C1 segment of cervical spinal cord (tissue), 14 donors: ENCODE data around the gene RPS6KA1.

Experiments used
- DNase-seq, 14 donors: peaks; one replicate each; lab custom pipeline; 2025; lab: John Stamatoyannopoulos, UW

Gene RPS6KA1

GRCh38 chr1:26531651-26532131 lies 2.1 kb downstream of the RPS6KA1 start:
- peak in 1 of 14 donors; percentile 33 for DNase-seq

- DNase-seq = no peak
Observed at GRCh38 chr1:26533951-26534509, 4.5 kb downstream of the RPS6KA1 start.

- no peak for DNase-seq
Observed at GRCh38 chr1:26535201-26535600, 5.6 kb downstream of the RPS6KA1 start.

- no peak for DNase-seq
Observed at GRCh38 chr1:26536081-26536480, 6.5 kb downstream of the RPS6KA1 start.

- no peak for DNase-seq
Observed at GRCh38 chr1:26536521-26536920, 7.0 kb downstream of the RPS6KA1 start.

GRCh38 chr1:26537951-26538352 lies 8.4 kb downstream of the RPS6KA1 start:
- peak in 8 of 14 donors; percentile 20 to 48 (median 24) for DNase-seq

- no peak for DNase-seq
Observed at GRCh38 chr1:26538480-26539412, 9.2 kb downstream of the RPS6KA1 start.

- no peak for DNase-seq
Observed at GRCh38 chr1:26539722-26540121, 10.2 kb downstream of the RPS6KA1 start.

GRCh38 chr1:26540351-26540750 lies 10.8 kb downstream of the RPS6KA1 start:
- DNase-seq = no peak

- DNase-seq = no peak
Observed at GRCh38 chr1:26541431-26541815, 11.9 kb downstream of the RPS6KA1 start.

GRCh38 chr1:26541816-26542711 lies 12.5 kb downstream of the RPS6KA1 start:
- peak in 11 of 14 donors; percentile 62 to 83 (median 79) for DNase-seq

GRCh38 chr1:26542771-26543451 lies 13.3 kb downstream of the RPS6KA1 start:
- peak in 4 of 14 donors; percentile 46 to 69 (median 56) for DNase-seq

- DNase-seq = no peak
Observed at GRCh38 chr1:26543462-26543861, 13.9 kb downstream of the RPS6KA1 start.

GRCh38 chr1:26544126-26544525 lies 14.6 kb downstream of the RPS6KA1 start:
- peak in 1 of 14 donors; percentile 61 for DNase-seq

- DNase-seq = peak in 1 of 14 donors; percentile 89
Observed at GRCh38 chr1:26545969-26546323, 16.4 kb downstream of the RPS6KA1 start.

- DNase-seq = no peak
Observed at GRCh38 chr1:26546375-26546774, 16.8 kb downstream of the RPS6KA1 start.

GRCh38 chr1:26546819-26547218 lies 17.3 kb downstream of the RPS6KA1 start:
- no peak for DNase-seq

- no peak for DNase-seq
Observed at GRCh38 chr1:26548841-26549240, 19.3 kb downstream of the RPS6KA1 start.

GRCh38 chr1:26550946-26551345 lies 21.4 kb downstream of the RPS6KA1 start:
- no peak for DNase-seq

- no peak for DNase-seq
Observed at GRCh38 chr1:26552720-26553119, 23.2 kb downstream of the RPS6KA1 start.
